GM12878 (cell line): ENCODE measurements around the gene TMPRSS13.

Experiments
- BMI1 ChIP-seq: fragments of 450-650 bp; IDR thresholded peaks from 2 replicates; pipeline ENCODE4 v1.6.1; 2016; ENCODE audit warnings: mild to moderate bottlenecking, moderate library complexity, borderline replicate concordance
- CBFB ChIP-seq: IDR thresholded peaks from 2 replicates; pipeline ENCODE4 v1.6.1; 2016; ENCODE audit warnings: antibody characterized with exemption, low read depth
- CHD4 ChIP-seq: fragments of 200-600 bp; sonication (generic); IDR thresholded peaks from 2 replicates; pipeline ENCODE4 v1.6.1; 2016; ENCODE audit warnings: mild to moderate bottlenecking
- CTCF ChIP-seq, 3 experiments: IDR thresholded peaks in 2 of 3; conservative IDR thresholded peaks in 1 of 3; 2 replicates each; pipeline ENCODE4 v1.5.1; 2011; ENCODE audit warnings: low read depth in 3 of 3, low read length in 3 of 3, mild to moderate bottlenecking in 3 of 3, control low read depth in 2 of 3, moderate library complexity in 2 of 3, inconsistent platforms in 1 of 3, mixed read lengths in 1 of 3; ENCODE audit not compliant: control insufficient read depth in 2 of 3, insufficient read depth in 1 of 3; ENCODE audit errors: extremely low read depth in 1 of 3
- E4F1 ChIP-seq: fragments of 450-650 bp; IDR thresholded peaks from 2 replicates; pipeline ENCODE4 v1.6.1; 2018; ENCODE audit warnings: borderline replicate concordance, mild to moderate bottlenecking; ENCODE audit not compliant: partially characterized antibody
- ESRRA ChIP-seq: IDR thresholded peaks from 2 replicates; pipeline ENCODE4 v1.6.1; 2012; ENCODE audit warnings: mild to moderate bottlenecking, low read length, improper control_type of control experiment
- EZH2 ChIP-seq: IDR thresholded peaks from 2 replicates; pipeline ENCODE4 v1.6.1; 2012; ENCODE audit warnings: low read depth, mild to moderate bottlenecking, control low read depth, inconsistent platforms, low read length, borderline replicate concordance; ENCODE audit not compliant: control insufficient read depth
- POLR2A ChIP-seq: IDR thresholded peaks from 2 replicates; pipeline ENCODE4 v1.6.1; 2011; ENCODE audit warnings: low read depth, mild to moderate bottlenecking, low read length
- POLR2AphosphoS5 ChIP-seq: IDR thresholded peaks from 2 replicates; pipeline ENCODE4 v1.6.1; 2011; ENCODE audit warnings: mild to moderate bottlenecking, low read length, inconsistent platforms
- SMC3 ChIP-seq: IDR thresholded peaks from 2 replicates; pipeline ENCODE4 v1.6.1; 2011; ENCODE audit warnings: low read length, improper control_type of control experiment, borderline replicate concordance
- SPI1 ChIP-seq: IDR thresholded peaks from 2 replicates; pipeline ENCODE4 v1.6.1; 2011; ENCODE audit warnings: low read depth, mild to moderate bottlenecking, low read length, moderate library complexity, borderline replicate concordance; ENCODE audit not compliant: insufficient read depth
- STAT1 ChIP-seq: fragments of 450-650 bp; conservative IDR thresholded peaks from 2 replicates; pipeline ENCODE4 v1.6.1; 2014; ENCODE audit warnings: antibody characterized with exemption, mild to moderate bottlenecking
- TAF1 ChIP-seq: IDR thresholded peaks from 2 replicates; pipeline ENCODE4 v1.6.1; 2011; ENCODE audit warnings: mild to moderate bottlenecking, low read depth, low read length, borderline replicate concordance
- TCF12 ChIP-seq: IDR thresholded peaks from 2 replicates; pipeline ENCODE4 v1.6.1; 2011; ENCODE audit warnings: low read depth, mild to moderate bottlenecking, low read length

- no peak for TF ChIP-seq POLR2AphosphoS5
- no peak for TF ChIP-seq POLR2A
- no peak for TF ChIP-seq EZH2
- TF ChIP-seq CTCF (IDR thresholded peaks at IDR 0.05 in 2 of 3, conservative IDR thresholded peaks at IDR 0.05 in 1 of 3; ENCODE audit: control insufficient read depth in 2 of 3, extremely low read depth in 1 of 3, insufficient read depth in 1 of 3, low read depth in 3 of 3, low read length in 3 of 3), result no peak
- no peak for TF ChIP-seq STAT1
- TF ChIP-seq SPI1, result no peak
- no peak for TF ChIP-seq BMI1
- no peak for TF ChIP-seq CBFB
- no peak for TF ChIP-seq ESRRA
- TF ChIP-seq TAF1, result no peak
- no peak for TF ChIP-seq SMC3
- TF ChIP-seq CHD4, result no peak
- TF ChIP-seq TCF12, result no peak
- no peak for TF ChIP-seq E4F1
Measured at GRCh38 chr11:117876341-117877119, 52.7 kb downstream of the TMPRSS13 start, which contains the start of gene FXYD6.
